ENCODE measurements around the gene P2RX2.

Gene P2RX2

GRCh38 chr12:132662901-132663755 lies 44.6 kb downstream of the P2RX2 start:
- no peak for DNase-seq (ENCODE audit: low read depth, low spot score)

- no peak for DNase-seq (ENCODE audit: low read depth, low spot score)
Observed at GRCh38 chr12:132664206-132665148, 45.9 kb downstream of the P2RX2 start.

- no peak for DNase-seq (ENCODE audit: low read depth, low spot score)
Observed at GRCh38 chr12:132665149-132665491, 46.5 kb downstream of the P2RX2 start.

GRCh38 chr12:132665794-132666193 lies 47.2 kb downstream of the P2RX2 start:
- no peak for DNase-seq (ENCODE audit: low read depth, low spot score)

- DNase-seq (ENCODE audit: low read depth, low spot score), result no peak
Observed at GRCh38 chr12:132668191-132669088, 49.9 kb downstream of the P2RX2 start.

GRCh38 chr12:132669166-132669879 lies 50.7 kb downstream of the P2RX2 start:
- no peak for DNase-seq (ENCODE audit: low read depth, low spot score)

Measured in brain pericyte (primary cell).